ENCODE results near the gene ACTN4.

ACTN4 gene

DNA sequence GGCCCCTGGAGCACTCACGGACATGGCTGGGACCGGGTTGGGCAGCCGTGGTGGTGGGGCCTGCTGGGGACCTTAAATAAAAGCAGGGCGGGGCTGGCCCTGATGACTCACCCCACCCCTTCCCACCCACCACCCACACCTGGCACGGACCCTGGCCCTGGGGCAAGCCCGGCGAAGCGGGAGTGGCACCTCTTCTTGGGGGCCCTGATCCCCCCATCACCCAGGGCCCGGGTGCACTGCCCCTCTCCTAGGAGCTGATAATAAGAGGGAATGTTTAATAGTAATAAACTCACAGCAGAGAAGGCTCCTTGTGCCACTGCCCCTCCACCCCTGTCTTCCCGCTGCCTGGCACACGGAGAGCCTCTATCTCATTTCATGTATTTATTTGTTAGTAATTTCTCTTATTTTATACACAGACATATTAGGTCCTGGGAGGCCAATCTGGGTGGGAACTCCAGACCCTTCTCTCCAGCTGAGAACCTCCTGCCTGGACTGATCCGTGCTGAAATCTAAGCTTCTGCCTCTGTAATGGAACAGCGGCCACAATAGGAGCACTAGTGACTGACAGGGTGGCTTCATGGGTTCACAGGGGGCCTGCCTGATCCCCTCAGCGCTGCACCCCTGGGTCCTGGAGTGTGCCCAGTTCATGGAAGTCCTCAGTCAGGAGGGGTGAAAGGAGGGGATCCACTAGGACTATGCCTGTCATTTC lies 126.2 kb downstream of the ACTN4 start, which contains the start of gene LGALS7:
TSS of gene LGALS7 (minus strand) at position 49 of the 709 bp plus-strand sequence. CDS start at position 24, 25 bp downstream.
- H3K4me3 ChIP-seq: peak within 1 kb of the TSS in 2 of 7 experiments; percentile 21 to 22
- peak within 1 kb of the TSS in 17 of 21 experiments; percentile 15 to 78 (median 59) for H3K27ac ChIP-seq

DNA sequence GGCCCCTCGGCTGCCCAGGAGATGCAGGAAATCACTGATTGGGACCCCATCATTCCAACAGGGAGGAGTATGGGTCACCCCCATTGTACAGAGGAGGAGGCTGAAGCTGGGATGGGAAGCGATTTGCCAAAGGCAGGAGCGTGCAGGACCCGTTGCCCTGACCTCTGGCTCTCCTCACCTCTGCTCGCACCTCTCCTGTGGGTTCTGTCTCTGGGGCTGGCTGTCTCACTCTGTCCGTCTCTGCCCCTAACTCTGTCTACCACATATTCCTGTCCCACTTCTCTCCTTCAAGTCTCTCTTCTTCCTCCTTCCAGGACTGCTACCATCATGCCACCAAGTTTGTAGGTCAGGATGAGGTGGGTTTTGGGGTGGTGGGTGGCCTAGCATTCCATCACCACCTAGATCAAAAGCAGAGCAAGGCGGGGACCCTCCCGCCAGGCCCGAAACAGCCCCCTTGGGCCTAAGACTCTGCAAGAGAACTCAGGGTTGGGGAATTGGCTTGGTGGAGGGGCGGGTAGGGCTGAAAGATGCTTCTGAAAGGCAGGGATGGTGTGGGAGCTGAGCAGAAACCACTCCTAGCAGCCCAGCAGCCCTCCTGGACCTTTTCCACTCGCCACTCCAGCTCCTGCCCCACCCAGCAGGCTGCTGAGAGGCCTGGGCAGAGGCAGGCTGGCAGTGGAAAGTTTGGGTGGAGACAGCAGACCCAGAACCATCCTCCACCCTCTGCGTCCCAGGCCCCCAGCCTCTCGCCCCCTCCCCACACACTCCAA lies 126.9 kb downstream of the ACTN4 start:
- Histone ChIP-seq H3K27ac (peak overlapping the region in 19 of 21 experiments; percentile 1 to 78 (median 59)), H3K4me3 (no peak overlapping the region)

DNA sequence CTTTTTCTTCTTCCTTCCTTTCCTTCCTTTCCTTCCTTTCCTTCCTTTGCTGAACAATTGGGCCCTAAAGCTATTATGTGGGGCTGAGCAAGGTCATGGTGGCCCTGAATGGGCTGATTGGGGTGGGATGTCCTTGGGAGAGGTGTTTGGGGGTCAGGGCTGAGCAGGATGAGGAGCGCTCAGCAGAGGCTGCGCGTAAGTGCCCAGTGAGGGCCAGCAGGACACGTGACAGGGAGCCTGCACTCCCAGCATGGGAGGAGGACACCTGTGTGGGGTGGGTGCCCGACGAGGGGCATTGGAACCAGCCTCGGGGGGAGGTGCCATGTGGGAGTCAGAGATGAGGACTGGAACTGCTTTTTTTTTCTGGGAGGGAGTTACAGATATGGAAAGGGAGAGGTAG lies 131.3 kb downstream of the ACTN4 start:
- Histone ChIP-seq H3K27ac (no peak overlapping the region), H3K4me3 (no peak overlapping the region)

DNA sequence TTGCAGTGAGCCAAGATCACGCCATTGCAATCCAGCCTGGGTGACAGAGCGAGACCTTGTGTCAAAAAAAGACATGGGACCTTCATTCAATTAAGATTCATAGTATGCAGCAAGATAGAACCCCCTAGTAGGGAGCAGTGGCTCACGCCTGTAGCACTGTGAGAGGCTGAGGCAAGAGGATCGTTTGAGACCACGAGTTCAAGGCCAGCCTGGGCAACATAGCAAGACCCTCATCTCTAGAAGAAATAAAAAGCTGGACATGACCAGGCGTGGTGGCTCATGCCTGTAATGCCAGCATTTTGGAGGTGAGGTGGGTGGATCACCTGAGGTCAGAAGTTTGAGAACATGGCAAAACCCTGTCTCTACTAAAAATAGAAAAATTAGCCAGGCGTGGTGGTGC lies 133.0 kb downstream of the ACTN4 start:
- no peak overlapping the region for H3K27ac ChIP-seq

DNA sequence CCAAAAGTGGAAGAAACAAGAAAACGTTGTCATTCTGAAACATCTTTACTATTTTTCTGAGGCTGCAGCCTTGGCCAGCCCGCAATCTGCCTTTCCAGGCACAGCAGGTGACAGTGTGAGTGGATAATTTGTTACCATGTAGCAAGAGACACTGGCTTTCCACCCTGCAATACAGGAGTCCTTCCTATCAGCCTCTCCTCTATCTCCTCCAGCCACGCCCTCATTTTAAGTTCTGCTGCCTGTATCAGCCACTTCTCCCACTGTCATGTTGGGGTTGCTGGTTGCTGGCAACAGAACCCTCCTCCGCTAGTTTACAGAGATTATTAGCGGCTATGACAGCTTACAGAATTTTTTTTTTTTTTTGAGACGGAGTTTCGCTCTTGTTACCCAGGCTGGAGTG lies 133.6 kb downstream of the ACTN4 start:
- Histone ChIP-seq H3K27ac (no peak overlapping the region), H3K4me3 (no peak overlapping the region)

More for the DNA sequence above, 133.0 kb downstream of the ACTN4 start:
- H3K4me3 ChIP-seq: no peak overlapping the region

All from skin epidermis (tissue), 12 donors.